PC-3 (cell line): ENCODE measurements around the gene PCGF2. TPM values are rescaled to one million over a fixed set of nuclear protein-coding genes. Genes with fewer than 3 reads are reported as not detected.
A peak's percentile ranks its signal among the peaks of the same experiment; 100 is the strongest.

ENCODE experiments used
- ATAC-seq: fragments of 200-7000 bp; cut with Tn5 transposase; 2 replicates; pipeline ENCODE4 v1.9.1; 2020; ENCODE audit warnings: mild to moderate bottlenecking, moderate library complexity
- BruUV-seq: library from RNA; stranded (reverse); fragments of 400-500 nt; replicated peaks from 2 replicates; lab custom pipeline; 2021; lab: Mats Ljungman, UMichigan
- CTCF ChIA-PET: fragments of 300-600 bp; sonication (Branson Sonifier 250); formaldehyde crosslinking; loops from one replicate; lab custom pipeline; 2022; ENCODE audit warnings: antibody characterized with exemption; lab: Charles Lee
- POLR2A ChIA-PET: fragments of 300-600 bp; sonication (Branson Sonifier 250); formaldehyde crosslinking; loops from one replicate; lab custom pipeline; 2022; ENCODE audit warnings: antibody characterized with exemption; ENCODE audit not compliant: unreplicated experiment; lab: Charles Lee
- DNase-seq: peaks from one replicate; pipeline ENCODE4 v3.0.0-alpha.2; 2015
- H2AFZ ChIP-seq: fragments of 300-600 bp; sonication (generic); 2 replicates; pipeline ENCODE4 v1.6.0; 2016; ENCODE audit warnings: antibody characterized with exemption, low read length
- H3F3A ChIP-seq: fragments of 300-600 bp; sonication (generic); one replicate; pipeline ENCODE4 v1.6.0; 2017; ENCODE audit warnings: antibody characterized with exemption, low read length, control low read depth, mild to moderate bottlenecking; ENCODE audit not compliant: unreplicated experiment
- H3K27ac ChIP-seq: fragments of 300-600 bp; sonication (generic); 2 replicates; pipeline ENCODE4 v1.5.1; 2016; ENCODE audit warnings: mild to moderate bottlenecking, low read length
- H3K27me3 ChIP-seq: fragments of 300-600 bp; sonication (generic); 2 replicates; pipeline ENCODE4 v1.6.1; 2016; ENCODE audit warnings: low read length, mixed read lengths
- H3K36me3 ChIP-seq: fragments of 300-600 bp; sonication (generic); 2 replicates; pipeline ENCODE4 v1.6.1; 2016; ENCODE audit warnings: low read depth, mixed run types, low read length, mixed read lengths
- H3K4me1 ChIP-seq: fragments of 300-600 bp; sonication (generic); 2 replicates; pipeline ENCODE4 v1.5.1; 2016; ENCODE audit warnings: low read length; ENCODE audit not compliant: insufficient read depth
- H3K4me2 ChIP-seq: fragments of 300-600 bp; sonication (generic); 2 replicates; pipeline ENCODE4 v1.6.0; 2016; ENCODE audit warnings: low read length
- H3K4me3 ChIP-seq: fragments of 300-600 bp; sonication (generic); 2 replicates; pipeline ENCODE4 v1.5.1; 2016; ENCODE audit warnings: mild to moderate bottlenecking, low read length, mixed read lengths
- H3K79me2 ChIP-seq: fragments of 300-600 bp; sonication (generic); 2 replicates; pipeline ENCODE4 v1.6.1; 2017; ENCODE audit warnings: low read length, mixed read lengths
- H3K9ac ChIP-seq: fragments of 300-600 bp; sonication (generic); 2 replicates; pipeline ENCODE4 v1.6.0; 2016; ENCODE audit warnings: mild to moderate bottlenecking, low read length
- H3K9me2 ChIP-seq: fragments of 300-600 bp; sonication (generic); replicated peaks from 2 replicates; pipeline ENCODE4 v1.6.1; 2016; ENCODE audit warnings: mixed run types, low read length, mixed read lengths
- H3K9me3 ChIP-seq: fragments of 300-600 bp; sonication (generic); 2 replicates; pipeline ENCODE4 v1.6.1; 2016; ENCODE audit warnings: low read length, mixed read lengths
- H4K20me1 ChIP-seq: fragments of 300-600 bp; sonication (generic); 2 replicates; pipeline ENCODE4 v1.6.1; 2016; ENCODE audit warnings: low read length, mixed read lengths
- EZH2 ChIP-seq: fragments of 300-600 bp; sonication (generic); IDR thresholded peaks from one replicate; pipeline ENCODE4 v1.6.1; 2017; ENCODE audit warnings: antibody characterized with exemption, mild to moderate bottlenecking, low read length; ENCODE audit not compliant: unreplicated experiment
- EZH2phosphoT487 ChIP-seq: fragments of 300-600 bp; sonication (generic); IDR thresholded peaks from 2 replicates; pipeline ENCODE4 v1.6.1; 2018; ENCODE audit warnings: mild to moderate bottlenecking, antibody characterized with exemption, low read length, borderline replicate concordance
- intact Hi-C: fragments of 100-400 bp; cut with micrococcal nuclease; formaldehyde crosslinking; loops from 2 replicates; pipeline ENCODE4 v1.9.0; 2023
- total RNA-seq: library from RNA; depleted of rRNA; stranded (reverse); fragments of >200 nt; gene quantifications from 2 replicates; pipeline ENCODE4 v1.2.3, GENCODE V29; 2014
- TF ChIP-seq, protein P1 (sequence below): fragments of 300-600 bp; sonication (generic); conservative IDR thresholded peaks from 2 replicates; pipeline ENCODE4 v1.5.1; 2017; ENCODE audit warnings: antibody characterized with exemption, low read depth, mild to moderate bottlenecking, low read length

Gene PCGF2
- total RNA-seq, 1 experiment from 2014 or later = 14.1 TPM

DNA sequence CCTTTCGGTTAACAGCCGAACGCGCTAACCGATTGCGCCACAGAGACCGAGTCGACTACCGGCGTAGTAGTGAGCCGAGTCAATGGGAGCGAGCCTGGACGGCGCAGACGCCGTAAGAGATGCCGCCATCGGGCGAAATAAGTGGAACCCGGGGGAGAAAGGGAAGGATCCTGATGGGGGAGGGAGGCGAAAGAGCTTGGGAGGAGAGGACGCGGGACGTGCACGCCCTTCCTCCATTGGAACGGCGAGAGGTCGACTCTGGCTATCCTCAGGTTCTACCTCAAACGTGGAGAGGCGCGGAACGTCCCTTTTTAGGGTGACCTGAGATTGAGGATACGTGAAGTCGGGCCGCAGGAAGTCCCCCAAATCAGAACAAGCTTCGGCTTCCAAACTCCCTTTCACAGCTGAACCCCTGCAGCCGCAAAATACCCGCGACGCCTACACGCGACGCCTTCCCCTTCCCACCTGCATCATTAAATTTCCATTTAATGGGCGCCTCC lies 3.7 kb upstream of the PCGF2 start:
- Histone ChIP-seq H3K4me1 (peaks cover 16% of the 10 kb centered on the region), H3K27me3 (no peaks in the 10 kb centered on the region), H3K9me2 (no peaks in the 10 kb centered on the region), H3K4me3 (peak overlapping the region; percentile 94), H2AFZ (peak overlapping the region; percentile 84), H3K36me3 (peaks cover 16% of the 10 kb centered on the region), H3K9ac (peak overlapping the region; percentile 96), H3K79me2 (peaks cover 58% of the 10 kb centered on the region), H4K20me1 (no peaks in the 10 kb centered on the region), H3K9me3 (no peaks in the 10 kb centered on the region), H3K4me2 (peak overlapping the region; percentile 88), H3F3A (no peaks in the 10 kb centered on the region), H3K27ac (peak overlapping the region; percentile 64)
- ATAC-seq (peak; percentile 9), DNase-seq (peak; percentile 84)
- POLR2A ChIA-PET = interaction anchor here (0.6 kb wide), 1 partner anchor 266 kb away, joined by 3 read pairs; no protein-coding TSS in a partner anchor
- intact Hi-C loops = loop anchor here (2.0 kb wide), 1 partner anchor 47 kb away; the partner anchor contains the start of gene PIP4K2B
- CTCF ChIA-PET = no interaction called here
- no TSS peak for BruUV-seq
- TF ChIP-seq, protein P1, sequence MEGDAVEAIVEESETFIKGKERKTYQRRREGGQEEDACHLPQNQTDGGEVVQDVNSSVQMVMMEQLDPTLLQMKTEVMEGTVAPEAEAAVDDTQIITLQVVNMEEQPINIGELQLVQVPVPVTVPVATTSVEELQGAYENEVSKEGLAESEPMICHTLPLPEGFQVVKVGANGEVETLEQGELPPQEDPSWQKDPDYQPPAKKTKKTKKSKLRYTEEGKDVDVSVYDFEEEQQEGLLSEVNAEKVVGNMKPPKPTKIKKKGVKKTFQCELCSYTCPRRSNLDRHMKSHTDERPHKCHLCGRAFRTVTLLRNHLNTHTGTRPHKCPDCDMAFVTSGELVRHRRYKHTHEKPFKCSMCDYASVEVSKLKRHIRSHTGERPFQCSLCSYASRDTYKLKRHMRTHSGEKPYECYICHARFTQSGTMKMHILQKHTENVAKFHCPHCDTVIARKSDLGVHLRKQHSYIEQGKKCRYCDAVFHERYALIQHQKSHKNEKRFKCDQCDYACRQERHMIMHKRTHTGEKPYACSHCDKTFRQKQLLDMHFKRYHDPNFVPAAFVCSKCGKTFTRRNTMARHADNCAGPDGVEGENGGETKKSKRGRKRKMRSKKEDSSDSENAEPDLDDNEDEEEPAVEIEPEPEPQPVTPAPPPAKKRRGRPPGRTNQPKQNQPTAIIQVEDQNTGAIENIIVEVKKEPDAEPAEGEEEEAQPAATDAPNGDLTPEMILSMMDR = no peak
- no peak for TF ChIP-seq EZH2phosphoT487
- no peak for TF ChIP-seq EZH2

DNA sequence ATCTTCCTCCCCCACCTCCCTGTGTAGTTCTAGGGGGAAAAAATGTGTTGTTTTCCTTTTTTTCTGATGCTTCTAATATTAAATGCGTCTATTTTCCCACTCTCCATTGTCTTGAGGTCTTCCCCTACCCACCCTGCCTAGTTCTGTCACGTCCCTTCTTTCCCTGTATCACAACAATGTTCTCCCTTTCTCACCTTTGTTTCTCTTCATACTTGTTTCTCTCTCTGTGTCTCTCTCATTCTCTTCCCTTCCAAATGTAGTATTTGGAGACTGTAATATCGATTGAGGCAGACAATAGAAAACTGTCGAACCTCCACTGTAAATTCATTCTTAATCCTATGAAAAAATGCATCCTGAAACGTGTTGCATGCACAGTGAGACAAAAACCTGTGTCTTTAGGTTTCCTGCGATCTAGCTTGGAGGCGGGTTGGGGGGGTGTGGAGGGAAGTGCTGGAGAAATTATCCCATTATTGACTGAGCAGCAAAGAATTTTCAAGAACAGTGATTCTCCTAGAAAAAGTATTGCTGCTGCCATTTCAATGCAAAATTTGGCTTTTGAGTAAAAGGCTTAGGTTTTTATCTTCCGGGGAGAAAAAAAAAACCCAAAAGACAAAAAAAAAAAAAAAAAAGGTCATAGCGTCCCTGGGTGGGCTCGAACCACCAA lies 3.1 kb upstream of the PCGF2 start:
- ChIA-PET POLR2A (no interaction called here), CTCF (interaction anchor here (0.6 kb wide), 1 partner anchor 16 kb away, joined by 6 read pairs; no protein-coding TSS in a partner anchor)
- peak overlapping the region; percentile 56 for H2AFZ ChIP-seq
- peaks cover 13% of the 10 kb centered on the region for H3K36me3 ChIP-seq
- no peaks in the 10 kb centered on the region for H3K9me3 ChIP-seq
- no peaks in the 10 kb centered on the region for H3K9me2 ChIP-seq
- H4K20me1 ChIP-seq = 0 out of 2 replicates have a peak, but pooled peaks cover 1% of the 10 kb centered on the region
- no TSS peak for BruUV-seq
- TF ChIP-seq, protein P1 = no peak
- TF ChIP-seq EZH2phosphoT487 (no peak), EZH2 (no peak)
- H3K4me3 ChIP-seq = peak overlapping the region; percentile 94
- no peak overlapping the region for H3K27ac ChIP-seq
- peak; percentile 38 for DNase-seq
- peak overlapping the region; percentile 88 for H3K4me2 ChIP-seq
- ATAC-seq = no peak
- no peaks in the 10 kb centered on the region for H3F3A ChIP-seq
- H3K4me1 ChIP-seq = peaks cover 20% of the 10 kb centered on the region
- intact Hi-C loops = no loop called here
- peak overlapping the region; percentile 62; the same call in 1 of the 2 replicates for H3K9ac ChIP-seq
- H3K79me2 ChIP-seq = peaks cover 63% of the 10 kb centered on the region
- no peaks in the 10 kb centered on the region for H3K27me3 ChIP-seq
